ENCODE measurements around the gene ATP5PB. TPM values are rescaled to one million over a fixed set of nuclear protein-coding genes. Genes with fewer than 3 reads are reported as not detected.
A peak's percentile ranks its signal among the peaks of the same experiment; 100 is the strongest.

ATP5PB gene
- total and polyA plus RNA-seq, 8 donors: 21.6 to 373 (median 200) TPM

DNA sequence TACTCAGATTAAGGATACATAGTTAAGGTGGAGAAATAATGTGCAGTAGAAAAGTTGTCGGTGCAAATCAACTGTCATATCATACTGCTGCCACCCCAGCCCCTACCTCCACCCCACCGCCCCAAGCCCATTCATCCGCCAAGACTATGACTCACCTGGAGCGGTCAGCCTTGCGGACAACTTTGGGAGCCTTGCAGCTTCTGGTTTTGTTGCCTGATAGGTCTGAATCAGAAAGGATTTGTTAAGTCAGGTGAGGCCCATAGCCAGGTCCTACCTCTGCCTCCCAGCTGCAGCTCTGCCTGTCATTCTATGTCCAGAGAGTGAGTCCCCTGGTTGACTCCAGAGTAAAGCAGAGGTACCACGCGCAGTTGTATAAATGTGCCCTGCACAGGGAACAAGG is 37.2 kb downstream of the ATP5PB start:
- no peak overlapping the region for H3K4me3 ChIP-seq

DNA sequence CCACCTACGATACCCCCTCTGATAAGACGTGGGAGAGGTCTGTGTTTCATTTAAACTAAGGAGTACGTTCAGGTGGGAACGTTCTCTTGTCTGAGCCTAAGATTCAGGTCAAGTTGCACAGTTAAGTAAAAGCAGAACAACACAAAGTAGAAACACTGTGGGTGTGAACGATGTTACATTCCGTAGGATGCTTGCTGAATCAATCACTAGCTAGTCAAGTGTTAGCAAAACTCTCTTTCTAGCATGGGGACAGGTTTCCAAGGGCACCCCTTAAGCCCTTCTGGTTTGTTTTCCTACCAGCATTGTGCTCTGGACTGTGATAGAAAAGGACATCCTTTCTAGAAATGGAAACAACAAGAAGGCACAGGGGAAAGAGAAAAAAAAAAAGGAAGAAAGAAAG is 37.9 kb downstream of the ATP5PB start:
- no peak for DNase-seq
- H3K4me1 ChIP-seq: peaks cover 0 to 9% (median under 1%) of the 10 kb centered on the region in 4 donors
- H3K36me3 ChIP-seq: no peaks in the 10 kb centered on the region
- no peaks in the 10 kb centered on the region for H3K9me3 ChIP-seq
- no peaks in the 10 kb centered on the region for H3K27me3 ChIP-seq
- intact Hi-C loops (cut with DNase I; ENCODE audit: low total_unique reads): loop anchor here (10.0 kb wide), 1 partner anchor 258 kb away; no protein-coding TSS in a partner anchor
- no peak for TF ChIP-seq POLR2AphosphoS5 (IDR thresholded peaks at IDR 0.05)
- TF ChIP-seq, protein P1, sequence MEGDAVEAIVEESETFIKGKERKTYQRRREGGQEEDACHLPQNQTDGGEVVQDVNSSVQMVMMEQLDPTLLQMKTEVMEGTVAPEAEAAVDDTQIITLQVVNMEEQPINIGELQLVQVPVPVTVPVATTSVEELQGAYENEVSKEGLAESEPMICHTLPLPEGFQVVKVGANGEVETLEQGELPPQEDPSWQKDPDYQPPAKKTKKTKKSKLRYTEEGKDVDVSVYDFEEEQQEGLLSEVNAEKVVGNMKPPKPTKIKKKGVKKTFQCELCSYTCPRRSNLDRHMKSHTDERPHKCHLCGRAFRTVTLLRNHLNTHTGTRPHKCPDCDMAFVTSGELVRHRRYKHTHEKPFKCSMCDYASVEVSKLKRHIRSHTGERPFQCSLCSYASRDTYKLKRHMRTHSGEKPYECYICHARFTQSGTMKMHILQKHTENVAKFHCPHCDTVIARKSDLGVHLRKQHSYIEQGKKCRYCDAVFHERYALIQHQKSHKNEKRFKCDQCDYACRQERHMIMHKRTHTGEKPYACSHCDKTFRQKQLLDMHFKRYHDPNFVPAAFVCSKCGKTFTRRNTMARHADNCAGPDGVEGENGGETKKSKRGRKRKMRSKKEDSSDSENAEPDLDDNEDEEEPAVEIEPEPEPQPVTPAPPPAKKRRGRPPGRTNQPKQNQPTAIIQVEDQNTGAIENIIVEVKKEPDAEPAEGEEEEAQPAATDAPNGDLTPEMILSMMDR (IDR thresholded peaks at IDR 0.05): no peak
- no peak for TF ChIP-seq POLR2A (IDR thresholded peaks at IDR 0.05)
- no peak for TF ChIP-seq EP300 (IDR thresholded peaks at IDR 0.05)
- 77 to 88% (median 82%) methylated on average over 6 of the region's 6 CpGs for WGBS, 5 donors
- H3K4me3 ChIP-seq: no peak overlapping the region
- no peak overlapping the region for H3K27ac ChIP-seq

More for the DNA sequence above, 37.2 kb downstream of the ATP5PB start:
- intact Hi-C loops (cut with DNase I; ENCODE audit: low total_unique reads): loop anchor here (10.0 kb wide), 1 partner anchor 258 kb away; no protein-coding TSS in a partner anchor
- TF ChIP-seq POLR2AphosphoS5 (IDR thresholded peaks at IDR 0.05): no peak
- TF ChIP-seq EP300 (IDR thresholded peaks at IDR 0.05): no peak
- TF ChIP-seq, protein P1 (IDR thresholded peaks at IDR 0.05): no peak
- no peak for TF ChIP-seq POLR2A (IDR thresholded peaks at IDR 0.05)
- H3K27me3 ChIP-seq: no peaks in the 10 kb centered on the region
- DNase-seq: no peak
- H3K9me3 ChIP-seq: no peaks in the 10 kb centered on the region
- WGBS, 5 donors: 80 to 95% (median 92%) methylated on average over 4 to 7 of the region's 7 CpGs
- H3K27ac ChIP-seq: no peak overlapping the region
- no peaks in the 10 kb centered on the region for H3K36me3 ChIP-seq
- H3K4me1 ChIP-seq: peaks cover 0 to 16% (median 4%) of the 10 kb centered on the region in 4 donors

DNA sequence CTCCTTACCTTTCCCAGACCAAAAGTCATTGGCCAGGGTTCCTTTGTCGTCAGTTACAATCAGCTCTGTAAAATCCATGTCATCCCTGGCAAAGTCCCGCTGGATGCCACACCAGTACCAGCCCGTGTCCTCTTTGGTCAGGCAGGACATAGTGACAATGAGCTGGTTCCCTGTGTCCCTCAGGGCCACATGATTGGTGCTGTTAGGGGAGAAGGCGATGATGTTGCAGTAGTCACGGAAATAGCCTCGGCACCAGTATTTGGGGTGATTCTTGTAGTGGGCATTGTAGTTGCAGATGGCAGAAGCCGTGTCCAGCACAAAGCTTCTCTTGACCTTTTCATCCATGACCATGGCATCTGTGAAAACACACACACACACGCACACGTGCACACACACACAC is 39.4 kb downstream of the ATP5PB start:
- Histone ChIP-seq H3K27me3 (no peaks in the 10 kb centered on the region), H3K4me3 (no peak overlapping the region), H3K36me3 (no peaks in the 10 kb centered on the region), H3K27ac (peak overlapping the region in 3 of 5 donors; percentile 45 to 67 (median 60)), H3K9me3 (no peaks in the 10 kb centered on the region), H3K4me1 (no peaks in the 10 kb centered on the region)
- WGBS, 5 donors: 90 to 92% (median 91%) methylated on average over 8 to 9 of the region's 9 CpGs
- TF ChIP-seq POLR2AphosphoS5 (IDR thresholded peaks at IDR 0.05) (no peak), EP300 (IDR thresholded peaks at IDR 0.05) (no peak), POLR2A (IDR thresholded peaks at IDR 0.05) (no peak)
- TF ChIP-seq, protein P1 (IDR thresholded peaks at IDR 0.05): no peak
- intact Hi-C loops (cut with DNase I; ENCODE audit: low total_unique reads): loop anchor here (10.0 kb wide), 1 partner anchor 256 kb away; no protein-coding TSS in a partner anchor
- DNase-seq: no peak

DNA sequence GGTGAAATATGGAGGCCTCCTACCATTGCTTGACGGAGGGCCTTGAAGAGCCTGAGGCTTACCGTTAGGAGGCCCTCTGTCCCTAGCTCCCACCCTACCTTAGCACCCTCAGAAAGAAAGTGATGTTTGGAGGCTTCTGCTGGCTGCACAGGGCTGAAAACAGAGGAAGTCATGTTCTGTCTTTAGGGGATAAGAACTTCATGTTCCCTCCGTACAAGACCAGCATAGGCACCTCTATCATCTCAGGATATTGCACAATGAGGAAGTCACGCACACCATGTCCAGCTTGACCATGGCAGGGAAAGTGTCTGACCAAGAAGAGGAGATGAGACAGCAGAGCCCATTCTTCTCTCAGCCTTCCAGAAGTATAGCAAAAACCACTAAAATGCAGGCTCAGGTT is 40.3 kb downstream of the ATP5PB start:
- no peak for DNase-seq
- WGBS, 5 donors: 72 to 88% (median 81%) methylated on average over 4 of the region's 4 CpGs

DNA sequence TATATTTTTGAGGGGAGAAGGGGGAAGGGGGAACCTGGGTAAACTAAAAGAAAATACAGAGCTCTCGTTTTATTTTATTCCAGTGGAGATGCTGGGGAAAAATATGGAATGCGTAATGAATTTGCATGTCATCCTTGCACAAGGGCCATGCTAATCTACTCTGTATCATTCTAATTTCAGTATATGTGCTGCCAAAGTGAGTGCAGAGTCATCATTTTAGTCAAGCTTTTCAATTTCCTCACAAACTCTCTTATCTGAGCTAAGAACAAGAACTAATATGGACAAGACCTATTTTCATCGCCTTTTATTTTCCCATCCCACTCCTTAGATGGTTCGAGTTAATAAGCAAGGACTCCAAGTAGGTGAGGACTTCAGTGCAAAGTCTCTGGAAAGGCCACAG is 41.0 kb downstream of the ATP5PB start:
- no peak for DNase-seq
- H3K4me1 ChIP-seq: no peaks in the 10 kb centered on the region
- intact Hi-C loops (cut with DNase I; ENCODE audit: low total_unique reads): no loop called here
- H3K9me3 ChIP-seq: no peaks in the 10 kb centered on the region
- H3K4me3 ChIP-seq: no peak overlapping the region
- H3K27ac ChIP-seq: peak overlapping the region in 4 of 5 donors; percentile 39 to 67 (median 56)
- no peak for TF ChIP-seq POLR2AphosphoS5 (IDR thresholded peaks at IDR 0.05)
- no peaks in the 10 kb centered on the region for H3K36me3 ChIP-seq
- H3K27me3 ChIP-seq: no peaks in the 10 kb centered on the region
- 83 to 94% (median 89%) methylated on average over 4 of the region's 4 CpGs for WGBS, 5 donors

More for the DNA sequence above, 40.3 kb downstream of the ATP5PB start:
- TF ChIP-seq EP300 (IDR thresholded peaks at IDR 0.05) (peak; percentile 25), POLR2A (IDR thresholded peaks at IDR 0.05) (no peak), POLR2AphosphoS5 (IDR thresholded peaks at IDR 0.05) (peak in 2 of 3 donors; percentile 46 to 48)
- H3K27ac ChIP-seq: peak overlapping the region in 3 of 5 donors; percentile 45 to 67 (median 67)
- no peaks in the 10 kb centered on the region for H3K9me3 ChIP-seq
- H3K4me1 ChIP-seq: no peaks in the 10 kb centered on the region
- no peaks in the 10 kb centered on the region for H3K27me3 ChIP-seq
- no peak overlapping the region for H3K4me3 ChIP-seq
- intact Hi-C loops (cut with DNase I; ENCODE audit: low total_unique reads): loop anchor here (10.0 kb wide), 1 partner anchor 255 kb away; no protein-coding TSS in a partner anchor
- H3K36me3 ChIP-seq: no peaks in the 10 kb centered on the region

Measured in stomach (tissue), 9 donors.